ENCODE results near the gene FNDC4.

- TF ChIP-seq, protein P1, sequence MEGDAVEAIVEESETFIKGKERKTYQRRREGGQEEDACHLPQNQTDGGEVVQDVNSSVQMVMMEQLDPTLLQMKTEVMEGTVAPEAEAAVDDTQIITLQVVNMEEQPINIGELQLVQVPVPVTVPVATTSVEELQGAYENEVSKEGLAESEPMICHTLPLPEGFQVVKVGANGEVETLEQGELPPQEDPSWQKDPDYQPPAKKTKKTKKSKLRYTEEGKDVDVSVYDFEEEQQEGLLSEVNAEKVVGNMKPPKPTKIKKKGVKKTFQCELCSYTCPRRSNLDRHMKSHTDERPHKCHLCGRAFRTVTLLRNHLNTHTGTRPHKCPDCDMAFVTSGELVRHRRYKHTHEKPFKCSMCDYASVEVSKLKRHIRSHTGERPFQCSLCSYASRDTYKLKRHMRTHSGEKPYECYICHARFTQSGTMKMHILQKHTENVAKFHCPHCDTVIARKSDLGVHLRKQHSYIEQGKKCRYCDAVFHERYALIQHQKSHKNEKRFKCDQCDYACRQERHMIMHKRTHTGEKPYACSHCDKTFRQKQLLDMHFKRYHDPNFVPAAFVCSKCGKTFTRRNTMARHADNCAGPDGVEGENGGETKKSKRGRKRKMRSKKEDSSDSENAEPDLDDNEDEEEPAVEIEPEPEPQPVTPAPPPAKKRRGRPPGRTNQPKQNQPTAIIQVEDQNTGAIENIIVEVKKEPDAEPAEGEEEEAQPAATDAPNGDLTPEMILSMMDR (IDR thresholded peaks at IDR 0.05): no peak
- TF ChIP-seq POLR2A (IDR thresholded peaks at IDR 0.05): no peak
These were observed 52.1 kb downstream of the FNDC4 start for GRCh38 chr2:27442920-27443282.
